Activated CD4-positive, alpha-beta memory T cell treated with anti-CD3 and anti-CD28 coated beads, Interleukin-2, amount 10 ng/mL, durations not matched to agents 7 days and 5 days (primary cell): ENCODE measurements around the gene WTAP. TPM values are rescaled to one million over a fixed set of nuclear protein-coding genes. Genes with fewer than 3 reads are reported as not detected.
"Not testable (repeated sequence)": the region's sequence is repeated elsewhere in the genome, so short reads cannot be mapped to it uniquely, and the experiment has no call there.

Experiments used
- CTCF ChIA-PET: fragments of 350-600 bp; sonication (Branson Sonifier 250); formaldehyde crosslinking; loops from one replicate; lab custom pipeline; 2021; ENCODE audit warnings: antibody characterized with exemption, inconsistent platforms; lab: Charles Lee
- POLR2A ChIA-PET: fragments of 350-600 bp; sonication (Branson Sonifier 250); formaldehyde crosslinking; loops from one replicate; lab custom pipeline; 2021; ENCODE audit warnings: antibody characterized with exemption; lab: Charles Lee
- DNase-seq: peaks from one replicate; pipeline ENCODE4 v3.0.0-alpha.2; 2020
- H3K27ac Mint-ChIP-seq: one replicate; pipeline ENCODE4 v1.8.0; 2021; ENCODE audit warnings: mild to moderate bottlenecking, mixed read lengths
- H3K27me3 Mint-ChIP-seq: one replicate; pipeline ENCODE4 v1.8.0; 2021; ENCODE audit warnings: mixed read lengths
- H3K36me3 Mint-ChIP-seq: one replicate; pipeline ENCODE4 v1.8.0; 2021; ENCODE audit warnings: low read depth, mixed read lengths
- H3K4me1 Mint-ChIP-seq: one replicate; pipeline ENCODE4 v1.8.0; 2021; ENCODE audit warnings: mixed read lengths
- H3K4me3 Mint-ChIP-seq: one replicate; pipeline ENCODE4 v1.8.0; 2021; ENCODE audit warnings: mild to moderate bottlenecking, mixed read lengths
- H3K9me3 Mint-ChIP-seq: one replicate; pipeline ENCODE4 v1.8.0; 2021; ENCODE audit warnings: mixed read lengths
- total RNA-seq, 2 experiments: library from RNA; stranded (reverse); gene quantifications; one replicate each; pipeline ENCODE4 v1.2.3, GENCODE V29; 2021

WTAP gene
- total RNA-seq, 2 experiments from 2014 or later = 124 TPM

- Mint-ChIP-seq H3K4me3 (no peak overlapping the region), H3K27me3 (no peaks in the 10 kb centered on the region), H3K27ac (no peak overlapping the region), H3K9me3 (peaks cover 11% of the 10 kb centered on the region), H3K36me3 (peaks cover 23% of the 10 kb centered on the region), H3K4me1 (peaks cover 26% of the 10 kb centered on the region)
- DNase-seq = peak; percentile 36
- POLR2A ChIA-PET = interaction anchor here (0.7 kb wide), 1 partner anchor 34 kb away, joined by 3 read pairs; no protein-coding TSS in a partner anchor
- CTCF ChIA-PET = interaction anchor here (0.7 to 1.8 kb wide), 15 partner anchors 12 to 799 kb away, joined by 3 to 8 read pairs (median 4); partner anchors contain the start of genes MRPL18, SOD2 and TCP1
Observed at GRCh38 chr6:159720708-159721107, 6.6 kb upstream of the WTAP start.

GRCh38 chr6:159721981-159722380 is 5.3 kb upstream of the WTAP start:
- DNase-seq, H3K27ac Mint-ChIP-seq, CTCF ChIA-PET, H3K4me3 Mint-ChIP-seq, H3K27me3 Mint-ChIP-seq: not testable (repeated sequence)
- peaks cover 21% of the 10 kb centered on the region for H3K36me3 Mint-ChIP-seq
- peaks cover 11% of the 10 kb centered on the region for H3K9me3 Mint-ChIP-seq
- peaks cover 30% of the 10 kb centered on the region for H3K4me1 Mint-ChIP-seq
- POLR2A ChIA-PET = interaction anchor here (1.0 to 11.5 kb wide), 3 partner anchors 17 to 51 kb away, joined by 3 to 186 read pairs (median 3); partner anchors contain the start of gene SOD2

- ChIA-PET POLR2A (interaction anchor here (1.0 to 11.5 kb wide), 4 partner anchors 9 to 50 kb away, joined by 3 to 186 read pairs (median 4); partner anchors contain the start of gene SOD2), CTCF (interaction anchor here (1.0 to 1.1 kb wide), 2 partner anchors 22 to 68 kb away, joined by 4 to 5 read pairs; no protein-coding TSS in a partner anchor)
- Mint-ChIP-seq H3K4me1 (peaks cover 30% of the 10 kb centered on the region), H3K27ac (no peak overlapping the region), H3K4me3 (no peak overlapping the region), H3K9me3 (peaks cover 11% of the 10 kb centered on the region), H3K27me3 (no peaks in the 10 kb centered on the region), H3K36me3 (peaks cover 21% of the 10 kb centered on the region)
- DNase-seq = no peak
Observed at GRCh38 chr6:159722655-159723054, 4.7 kb upstream of the WTAP start.

- peaks cover 30% of the 10 kb centered on the region for H3K4me1 Mint-ChIP-seq
- peaks cover 11% of the 10 kb centered on the region for H3K9me3 Mint-ChIP-seq
- ChIA-PET POLR2A (interaction anchor here (1.0 to 11.5 kb wide), 3 partner anchors 9 to 49 kb away, joined by 3 to 186 read pairs (median 4); partner anchors contain the start of gene SOD2), CTCF (interaction anchor here (1.0 to 1.1 kb wide), 2 partner anchors 22 to 68 kb away, joined by 4 to 5 read pairs; no protein-coding TSS in a partner anchor)
- H3K27me3 Mint-ChIP-seq = no peaks in the 10 kb centered on the region
- no peak overlapping the region for H3K27ac Mint-ChIP-seq
- no peak overlapping the region for H3K4me3 Mint-ChIP-seq
- no peak for DNase-seq
- peaks cover 25% of the 10 kb centered on the region for H3K36me3 Mint-ChIP-seq
Observed at GRCh38 chr6:159723259-159723658, 4.0 kb upstream of the WTAP start.

- Mint-ChIP-seq H3K4me1 (peaks cover 40% of the 10 kb centered on the region), H3K27ac (no peak overlapping the region), H3K27me3 (no peaks in the 10 kb centered on the region), H3K9me3 (peaks cover 11% of the 10 kb centered on the region), H3K36me3 (peaks cover 40% of the 10 kb centered on the region), H3K4me3 (no peak overlapping the region)
- no peak for DNase-seq
- ChIA-PET CTCF (interaction anchor here (1.1 to 1.2 kb wide), 2 partner anchors 33 to 36 kb away, joined by 3 to 5 read pairs; no protein-coding TSS in a partner anchor), POLR2A (interaction anchor here (7.3 to 11.5 kb wide), 2 partner anchors 31 to 64 kb away, joined by 186 to 195 read pairs; partner anchors contain the start of genes MRPL18, SOD2 and TCP1)
Observed at GRCh38 chr6:159724778-159725177, 2.5 kb upstream of the WTAP start.

- peaks cover 11% of the 10 kb centered on the region for H3K9me3 Mint-ChIP-seq
Observed at GRCh38 chr6:159725208-159725607, 2.1 kb upstream of the WTAP start.

GRCh38 chr6:159726255-159726917 is 920 bp upstream of the WTAP start:
- H3K36me3 Mint-ChIP-seq = peaks cover 54% of the 10 kb centered on the region
- CTCF ChIA-PET = interaction anchor here (0.9 to 3.8 kb wide), 8 partner anchors 8 to 622 kb away, joined by 3 to 22 read pairs (median 4); partner anchors contain the start of genes ACAT2, MRPL18, SOD2 and TCP1
- H3K4me1 Mint-ChIP-seq = peaks cover 54% of the 10 kb centered on the region
- peak overlapping the region; percentile 96 for H3K27ac Mint-ChIP-seq
- POLR2A ChIA-PET = interaction anchor here (0.7 to 11.5 kb wide), 32 partner anchors 10 to 683 kb away, joined by 3 to 195 read pairs (median 5); partner anchors contain the start of genes ACAT2, MRPL18, SOD2 and TAGAP
- H3K9me3 Mint-ChIP-seq = peaks cover 11% of the 10 kb centered on the region
- no peak for DNase-seq
- H3K4me3 Mint-ChIP-seq = peak overlapping the region; percentile 96
- no peaks in the 10 kb centered on the region for H3K27me3 Mint-ChIP-seq

More at GRCh38 chr6:159725208-159725607, 2.1 kb upstream of the WTAP start:
- Mint-ChIP-seq H3K4me1 (peaks cover 44% of the 10 kb centered on the region), H3K36me3 (peaks cover 43% of the 10 kb centered on the region)
- ChIA-PET POLR2A (interaction anchor here (1.6 to 11.5 kb wide), 3 partner anchors 32 to 64 kb away, joined by 4 to 195 read pairs (median 186); partner anchors contain the start of genes MRPL18, SOD2 and TCP1), CTCF (interaction anchor here (1.1 to 1.2 kb wide), 2 partner anchors 34 to 37 kb away, joined by 3 to 5 read pairs; no protein-coding TSS in a partner anchor)
- not testable (repeated sequence) for H3K4me3 Mint-ChIP-seq, H3K27ac Mint-ChIP-seq, H3K27me3 Mint-ChIP-seq, DNase-seq

- Mint-ChIP-seq H3K4me1 (peaks cover 63% of the 10 kb centered on the region), H3K27ac (peak overlapping the region; percentile 88), H3K36me3 (peaks cover 52% of the 10 kb centered on the region), H3K27me3 (no peaks in the 10 kb centered on the region), H3K4me3 (peak overlapping the region; percentile 86), H3K9me3 (peaks cover 5% of the 10 kb centered on the region)
- POLR2A ChIA-PET = interaction anchor here (0.7 to 11.5 kb wide), 18 partner anchors 9 to 858 kb away, joined by 3 to 195 read pairs (median 4); partner anchors contain the start of genes ACAT2, MRPL18, SOD2 and TAGAP
- DNase-seq = peak; percentile 67
- CTCF ChIA-PET = interaction anchor here (0.6 to 3.8 kb wide), 4 partner anchors 33 to 251 kb away, joined by 3 to 22 read pairs (median 8); partner anchors contain the start of genes MRPL18, SOD2 and TCP1
Observed at GRCh38 chr6:159727717-159728445, 575 bp downstream of the WTAP start.

GRCh38 chr6:159728531-159728964 is 1.2 kb downstream of the WTAP start:
- peaks cover 60% of the 10 kb centered on the region for H3K4me1 Mint-ChIP-seq
- CTCF ChIA-PET = interaction anchor here (0.6 to 3.8 kb wide), 5 partner anchors 32 to 734 kb away, joined by 3 to 22 read pairs (median 3); partner anchors contain the start of genes MRPL18, SOD2 and TCP1
- H3K36me3 Mint-ChIP-seq = peaks cover 46% of the 10 kb centered on the region
- no peaks in the 10 kb centered on the region for H3K9me3 Mint-ChIP-seq
- no peaks in the 10 kb centered on the region for H3K27me3 Mint-ChIP-seq
- H3K27ac Mint-ChIP-seq = peak overlapping the region; percentile 88
- DNase-seq = no peak
- peak overlapping the region; percentile 86 for H3K4me3 Mint-ChIP-seq
- POLR2A ChIA-PET = interaction anchor here (0.7 to 11.5 kb wide), 15 partner anchors 9 to 684 kb away, joined by 3 to 195 read pairs (median 4); partner anchors contain the start of genes ACAT2, MRPL18, SOD2 and TAGAP

GRCh38 chr6:159729598-159730331 is 2.5 kb downstream of the WTAP start:
- DNase-seq = peak; percentile 23
- peaks cover 60% of the 10 kb centered on the region for H3K4me1 Mint-ChIP-seq
- CTCF ChIA-PET = interaction anchor here (1.0 to 3.8 kb wide), 4 partner anchors 9 to 732 kb away, joined by 3 to 22 read pairs (median 8); partner anchors contain the start of genes MRPL18, SOD2 and TCP1

GRCh38 chr6:159730332-159730676 is 3.0 kb downstream of the WTAP start:
- DNase-seq = no peak
- Mint-ChIP-seq H3K4me1 (peaks cover 56% of the 10 kb centered on the region), H3K36me3 (peaks cover 43% of the 10 kb centered on the region), H3K27me3 (no peaks in the 10 kb centered on the region), H3K9me3 (no peaks in the 10 kb centered on the region), H3K27ac (no peak overlapping the region), H3K4me3 (peak overlapping the region; percentile 35)
- POLR2A ChIA-PET = interaction anchor here (0.9 to 11.5 kb wide), 6 partner anchors 7 to 59 kb away, joined by 3 to 195 read pairs (median 51); partner anchors contain the start of genes ACAT2, MRPL18, SOD2 and TCP1
- CTCF ChIA-PET = interaction anchor here (1.0 kb wide), 1 partner anchor 9 kb away, joined by 3 read pairs; no protein-coding TSS in a partner anchor

More at GRCh38 chr6:159729598-159730331, 2.5 kb downstream of the WTAP start:
- POLR2A ChIA-PET = interaction anchor here (0.9 to 11.5 kb wide), 8 partner anchors 8 to 59 kb away, joined by 3 to 195 read pairs (median 8); partner anchors contain the start of genes ACAT2, MRPL18, SOD2 and TCP1
- Mint-ChIP-seq H3K27ac (no peak overlapping the region), H3K27me3 (no peaks in the 10 kb centered on the region), H3K9me3 (no peaks in the 10 kb centered on the region), H3K36me3 (peaks cover 43% of the 10 kb centered on the region), H3K4me3 (peak overlapping the region; percentile 86)
